Skeletal muscle satellite cell (primary cell): ENCODE results near the gene ANXA6.

Source experiments
- H3K27me3 ChIP-seq: 2 replicates; pipeline ENCODE4 v1.7.0; 2013; ENCODE audit warnings: low read length; ENCODE audit not compliant: control insufficient read depth, insufficient read depth
- H3K36me3 ChIP-seq: 2 replicates; pipeline ENCODE4 v1.7.0; 2013; ENCODE audit warnings: mild to moderate bottlenecking, control low read depth, low read length; ENCODE audit not compliant: insufficient read depth
- H3K4me1 ChIP-seq: 2 replicates; pipeline ENCODE4 v1.7.0; 2013; ENCODE audit warnings: low read length; ENCODE audit not compliant: control insufficient read depth, insufficient read depth
- H3K4me2 ChIP-seq: 2 replicates; pipeline ENCODE4 v1.7.0; 2013; ENCODE audit warnings: mild to moderate bottlenecking, low read length
- H3K4me3 ChIP-seq: 2 replicates; pipeline ENCODE4 v1.7.0; 2013; ENCODE audit warnings: low read length
- H3K9ac ChIP-seq: 2 replicates; pipeline ENCODE4 v1.7.0; 2013; ENCODE audit warnings: mild to moderate bottlenecking, low read depth, low read length, moderate library complexity
- H3K9me3 ChIP-seq: replicated peaks from 2 replicates; pipeline ENCODE4 v1.7.0; 2013; ENCODE audit warnings: mild to moderate bottlenecking, control low read depth, low read length

ANXA6 gene

DNA sequence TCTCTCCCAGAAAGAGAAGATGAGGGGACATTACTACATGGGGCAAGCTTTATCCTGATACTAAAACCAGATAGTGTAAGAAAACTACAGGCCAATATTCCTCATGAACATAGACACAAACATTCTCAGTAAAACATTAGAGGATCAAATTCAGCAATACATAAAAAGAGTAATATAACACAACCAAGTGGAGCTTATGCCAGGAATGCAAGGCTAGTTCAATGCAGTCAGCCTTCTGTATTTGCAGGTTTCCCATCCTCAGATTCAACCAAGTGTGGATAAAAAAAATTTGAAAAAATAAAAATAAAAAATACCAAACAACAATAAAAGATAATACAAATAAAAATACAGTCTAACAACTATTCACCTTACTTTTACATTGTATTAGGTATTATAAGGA lies 35.0 kb upstream of the ANXA6 start:
- H3K9ac ChIP-seq, result no peak overlapping the region
- H3K36me3 ChIP-seq, result no peaks in the 10 kb centered on the region
- H3K27me3 ChIP-seq, result peaks cover 10% of the 10 kb centered on the region
- no peak overlapping the region for H3K4me2 ChIP-seq
- H3K4me1 ChIP-seq, result no peaks in the 10 kb centered on the region
- no peak overlapping the region for H3K4me3 ChIP-seq
- H3K9me3 ChIP-seq, result no peaks in the 10 kb centered on the region

DNA sequence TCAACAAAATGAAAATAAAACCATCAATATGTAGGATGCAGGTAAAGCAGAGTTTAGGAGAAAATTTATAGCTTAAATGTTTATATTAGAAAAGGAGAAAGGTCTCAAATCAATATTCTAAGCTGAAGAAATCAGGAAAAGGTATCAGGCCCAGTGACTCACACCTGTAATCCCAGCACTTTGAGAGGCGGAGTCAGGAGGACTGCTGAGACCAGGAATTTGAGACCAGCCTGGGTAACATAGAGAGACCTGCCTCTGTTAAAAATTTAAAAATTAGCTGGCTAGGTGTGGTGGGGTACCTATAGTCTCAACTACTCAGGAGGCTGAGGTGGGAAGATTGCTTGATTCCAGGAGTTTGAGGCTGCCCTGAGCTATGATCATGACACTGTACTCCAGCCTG lies 34.1 kb upstream of the ANXA6 start:
- no peak overlapping the region for H3K4me3 ChIP-seq
- H3K9ac ChIP-seq, result no peak overlapping the region
- H3K27me3 ChIP-seq, result peaks cover 5% of the 10 kb centered on the region
- H3K36me3 ChIP-seq, result no peaks in the 10 kb centered on the region
- H3K4me1 ChIP-seq, result no peaks in the 10 kb centered on the region
- H3K9me3 ChIP-seq, result no peaks in the 10 kb centered on the region
- no peak overlapping the region for H3K4me2 ChIP-seq

- H3K27me3 ChIP-seq, result peaks cover 6% of the 10 kb centered on the region
- H3K4me3 ChIP-seq, result no peak overlapping the region
- H3K9me3 ChIP-seq, result no peaks in the 10 kb centered on the region
- H3K9ac ChIP-seq, result no peak overlapping the region
- H3K36me3 ChIP-seq, result no peaks in the 10 kb centered on the region
- H3K4me2 ChIP-seq, result no peak overlapping the region
- H3K4me1 ChIP-seq, result peaks cover 1% of the 10 kb centered on the region
These were observed 31.6 kb upstream of the ANXA6 start for GRCh38 chr5:151189151-151189550.

DNA sequence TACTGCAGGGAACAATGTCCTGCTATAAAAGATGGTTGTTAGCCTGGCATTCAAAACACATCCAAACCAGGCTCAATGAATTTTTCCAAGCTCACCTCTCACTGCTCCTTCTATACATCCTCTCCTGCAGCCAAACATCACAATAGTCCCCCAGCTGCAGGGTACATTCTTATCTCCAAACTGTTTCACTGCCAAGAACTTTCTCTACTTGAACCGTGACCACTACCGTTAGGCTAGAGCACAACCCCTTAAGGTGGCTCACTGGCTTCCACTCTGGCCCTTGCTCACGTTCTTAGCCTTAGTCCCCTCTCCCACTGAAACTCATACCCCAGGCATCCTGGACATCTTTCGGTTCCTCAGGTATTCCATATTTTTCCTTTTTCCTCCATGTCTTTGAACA lies 29.0 kb upstream of the ANXA6 start:
- Histone ChIP-seq H3K4me1 (peaks cover 3% of the 10 kb centered on the region), H3K4me2 (no peak overlapping the region), H3K9me3 (no peaks in the 10 kb centered on the region), H3K36me3 (no peaks in the 10 kb centered on the region), H3K27me3 (peaks cover 3% of the 10 kb centered on the region), H3K9ac (no peak overlapping the region), H3K4me3 (no peak overlapping the region)

DNA sequence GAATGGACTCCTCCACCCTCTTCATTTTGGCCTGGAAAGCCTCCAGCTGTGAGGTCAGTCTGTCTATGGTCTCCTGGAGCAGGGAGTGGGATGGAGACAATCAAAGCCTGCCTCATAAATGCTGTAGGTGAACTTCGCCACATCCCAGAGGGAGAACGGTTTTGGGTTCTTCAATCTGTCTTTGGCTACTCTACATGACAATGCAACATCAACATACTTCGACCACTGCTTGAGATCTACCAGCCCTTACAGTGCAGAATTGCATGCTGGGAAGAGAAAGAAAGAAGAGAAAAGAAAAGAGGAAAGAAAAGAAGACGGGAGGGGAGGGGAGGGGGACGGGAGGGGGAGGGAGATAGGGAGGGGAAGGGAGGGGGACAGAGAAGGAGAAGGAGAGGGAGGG lies 28.5 kb upstream of the ANXA6 start:
- H3K36me3 ChIP-seq, result no peaks in the 10 kb centered on the region
- H3K4me1 ChIP-seq, result peaks cover 3% of the 10 kb centered on the region
- H3K4me2 ChIP-seq, result no peak overlapping the region
- H3K4me3 ChIP-seq, result no peak overlapping the region
- H3K9ac ChIP-seq, result no peak overlapping the region
- no peaks in the 10 kb centered on the region for H3K9me3 ChIP-seq
- peaks cover 3% of the 10 kb centered on the region for H3K27me3 ChIP-seq

DNA sequence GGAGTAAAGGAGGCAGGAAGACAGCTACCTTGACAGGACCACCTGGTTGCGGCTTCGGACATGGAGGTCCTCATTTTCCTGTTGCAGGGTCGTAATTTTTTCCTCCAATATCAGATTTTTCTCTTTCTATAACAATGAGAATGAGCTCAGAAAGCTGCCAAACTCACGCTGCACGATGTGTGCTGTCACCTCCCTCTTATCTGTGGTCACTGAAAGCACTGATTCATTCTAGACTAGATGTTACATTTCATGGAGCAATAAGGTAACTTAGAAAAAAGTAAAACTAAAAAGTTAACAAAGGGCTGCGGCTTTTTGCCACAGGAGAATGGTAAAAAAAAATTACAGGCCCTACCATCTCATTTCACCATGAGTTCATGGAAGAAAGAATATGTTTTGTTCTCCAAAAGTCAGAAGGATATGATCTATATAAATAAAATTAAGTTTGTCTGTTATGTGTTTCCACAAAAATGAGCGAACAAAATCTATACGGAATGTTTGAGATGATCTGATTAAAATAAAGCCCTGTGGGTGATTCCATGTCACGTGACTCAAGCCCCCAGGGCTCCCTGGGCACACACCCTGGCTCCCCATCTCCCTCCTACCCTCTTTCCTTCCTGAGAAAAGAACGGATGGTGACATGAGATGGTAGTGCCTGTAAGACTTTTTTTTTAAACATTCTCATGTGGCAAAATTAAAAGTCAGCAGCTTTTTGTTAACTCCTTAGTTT lies 26.9 kb upstream of the ANXA6 start:
- peaks cover 3% of the 10 kb centered on the region for H3K4me1 ChIP-seq
- H3K9me3 ChIP-seq, result no peaks in the 10 kb centered on the region
- H3K36me3 ChIP-seq, result no peaks in the 10 kb centered on the region
- H3K4me2 ChIP-seq, result no peak overlapping the region
- H3K9ac ChIP-seq, result no peak overlapping the region
- no peak overlapping the region for H3K4me3 ChIP-seq
- H3K27me3 ChIP-seq, result peaks cover 6% of the 10 kb centered on the region

DNA sequence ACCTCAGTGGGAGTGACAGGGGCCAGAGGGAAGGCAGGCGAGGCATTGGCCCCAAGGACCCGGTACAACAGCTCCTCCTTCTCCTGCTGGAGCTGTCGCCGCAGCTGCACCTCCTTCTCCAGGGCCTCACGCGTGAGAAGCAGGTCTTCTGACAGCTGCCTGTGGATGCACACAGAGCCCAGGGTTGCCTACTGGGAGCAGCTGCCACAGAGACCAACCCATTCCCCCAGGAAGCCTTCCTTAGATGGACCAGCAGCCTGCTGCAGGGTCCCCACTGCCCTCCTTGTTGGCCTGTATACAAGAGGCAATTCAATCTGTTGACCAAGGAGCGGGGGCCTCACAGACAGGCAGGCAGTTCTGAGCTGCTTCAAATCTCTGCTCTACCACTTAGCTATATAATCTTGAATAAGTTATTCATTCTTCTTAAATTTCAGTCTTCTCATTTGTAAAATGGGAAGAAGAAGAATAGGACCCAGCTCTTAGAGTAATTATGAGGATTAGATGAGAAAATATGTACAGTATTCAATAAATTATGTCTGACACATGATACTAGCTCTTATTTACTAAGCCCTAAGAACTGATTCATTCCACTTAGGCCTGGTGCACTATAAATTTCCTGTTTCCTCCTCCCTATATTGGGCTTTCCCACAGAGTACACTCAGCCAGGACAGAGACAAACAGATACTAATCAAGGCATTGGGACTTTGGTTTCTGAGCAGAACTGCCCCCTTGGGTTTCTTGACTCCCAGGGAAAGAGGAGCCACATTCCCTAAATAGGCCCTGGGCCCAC lies 26.1 kb upstream of the ANXA6 start:
- H3K36me3 ChIP-seq, result no peaks in the 10 kb centered on the region
- H3K4me2 ChIP-seq, result no peak overlapping the region
- H3K4me3 ChIP-seq, result no peak overlapping the region
- H3K27me3 ChIP-seq, result peaks cover 6% of the 10 kb centered on the region
- peaks cover 3% of the 10 kb centered on the region for H3K4me1 ChIP-seq
- H3K9ac ChIP-seq, result no peak overlapping the region
- no peaks in the 10 kb centered on the region for H3K9me3 ChIP-seq

GRCh38 chr5:151182976-151183375 lies 25.4 kb upstream of the ANXA6 start:
- H3K9me3 ChIP-seq, result no peaks in the 10 kb centered on the region
- H3K27me3 ChIP-seq, result peaks cover 11% of the 10 kb centered on the region

DNA sequence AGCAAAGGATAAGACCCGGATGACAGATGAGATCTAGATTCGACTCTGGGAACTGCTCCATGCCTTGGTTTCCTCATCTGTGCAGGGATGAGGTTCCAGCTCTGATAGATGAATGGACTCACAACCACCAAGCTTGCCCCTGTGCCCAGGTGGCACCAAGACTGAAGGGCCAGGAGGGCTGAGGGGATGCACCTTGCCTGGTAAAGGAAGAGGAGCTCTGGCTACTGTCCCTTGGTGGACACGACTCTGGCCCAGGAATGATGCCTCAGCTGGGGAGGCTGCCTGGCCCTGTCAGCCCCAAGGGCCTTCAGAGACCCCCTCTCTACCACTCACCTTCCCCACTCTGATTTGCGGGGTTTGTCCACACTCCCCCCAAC lies 24.9 kb upstream of the ANXA6 start:
- H3K4me2 ChIP-seq, result no peak overlapping the region
- no peaks in the 10 kb centered on the region for H3K36me3 ChIP-seq
- H3K9ac ChIP-seq, result no peak overlapping the region
- H3K9me3 ChIP-seq, result no peaks in the 10 kb centered on the region
- no peak overlapping the region for H3K4me3 ChIP-seq
- peaks cover 15% of the 10 kb centered on the region for H3K27me3 ChIP-seq
- peaks cover 3% of the 10 kb centered on the region for H3K4me1 ChIP-seq

More at GRCh38 chr5:151182976-151183375, 25.4 kb upstream of the ANXA6 start:
- no peak overlapping the region for H3K4me3 ChIP-seq
- H3K36me3 ChIP-seq, result no peaks in the 10 kb centered on the region
- H3K4me1 ChIP-seq, result peaks cover 3% of the 10 kb centered on the region
- H3K4me2 ChIP-seq, result no peak overlapping the region
- no peak overlapping the region for H3K9ac ChIP-seq

- Histone ChIP-seq H3K27me3 (peaks cover 21% of the 10 kb centered on the region), H3K36me3 (no peaks in the 10 kb centered on the region), H3K9me3 (no peaks in the 10 kb centered on the region), H3K4me2 (no peak overlapping the region), H3K4me1 (peaks cover 3% of the 10 kb centered on the region), H3K4me3 (no peak overlapping the region), H3K9ac (no peak overlapping the region)
These were observed 24.4 kb upstream of the ANXA6 start for GRCh38 chr5:151181818-151182523.

GRCh38 chr5:151180291-151180690 lies 22.7 kb upstream of the ANXA6 start:
- no peak overlapping the region for H3K4me2 ChIP-seq
- no peak overlapping the region for H3K9ac ChIP-seq
- no peaks in the 10 kb centered on the region for H3K36me3 ChIP-seq
- H3K9me3 ChIP-seq, result no peaks in the 10 kb centered on the region
- no peak overlapping the region for H3K4me3 ChIP-seq
- peaks cover 19% of the 10 kb centered on the region for H3K27me3 ChIP-seq
- H3K4me1 ChIP-seq, result peaks cover 3% of the 10 kb centered on the region
